HEK293 (cell line): ENCODE data around the gene MTFR1L.

Source experiments
- CTCF ChIP-seq: fragments of 450-650 bp; formaldehyde crosslinking; IDR thresholded peaks from 2 replicates; pipeline ENCODE4 v1.5.1; 2016; ENCODE audit warnings: missing biosample characterization, missing genetic modification characterization
- ZNF639 ChIP-seq: fragments of 450-650 bp; formaldehyde crosslinking; IDR thresholded peaks from 2 replicates; pipeline ENCODE4 v1.5.1; 2016; ENCODE audit warnings: missing biosample characterization, missing genetic modification characterization

GRCh38 chr1:25797939-25798338, 21.8 kb upstream of the MTFR1L start:
- TF ChIP-seq ZNF639 (tag by site-specific recombination) (no peak), CTCF (tag by site-specific recombination) (peak; percentile 71)
